Measurements from ENCODE around the gene SLC7A10. TPM values are rescaled to one million over a fixed set of nuclear protein-coding genes. Genes with fewer than 3 reads are reported as not detected.

Gene SLC7A10
- polyA plus RNA-seq, 1 donor (not counting 4 experiments of a cell fraction or from before 2014, with no cell fraction given) = not detected

DNA sequence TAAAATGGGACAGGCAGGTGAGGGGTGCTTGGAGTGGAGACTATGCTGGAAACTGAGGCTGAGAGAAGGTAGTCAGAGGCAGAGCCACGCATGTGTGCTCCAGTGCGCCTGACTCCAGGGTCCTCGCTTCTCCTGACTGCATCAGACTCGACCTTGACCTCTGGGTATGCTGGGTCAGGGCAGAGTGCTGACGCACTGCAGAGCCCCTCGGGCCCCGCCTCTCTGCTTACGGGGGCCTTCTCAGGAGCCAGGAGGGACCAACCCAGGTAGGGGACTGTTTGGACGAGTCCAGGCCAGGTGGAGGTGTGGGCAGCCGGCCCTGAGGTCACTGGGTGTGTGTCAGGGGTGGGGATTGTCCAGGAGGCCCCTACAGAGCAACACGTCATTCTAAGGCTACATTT is 22.9 kb upstream of the SLC7A10 start:
- H3K4me1 ChIP-seq (ENCODE audit: control insufficient read depth, extremely low read depth, insufficient read depth, low read length) = no peaks in the 10 kb centered on the region
- dilution Hi-C loops (cut with MboI; ENCODE audit: extremely low pct_ligation_motif_present, low sequenced_read_pairs) = no loop called here
- H3K4me2 ChIP-seq (ENCODE audit: control insufficient read depth, extremely low read depth, insufficient read depth, low read depth, low read length) = no peak overlapping the region
- no peaks in the 10 kb centered on the region for H4K20me1 ChIP-seq (ENCODE audit: control insufficient read depth, extremely low read depth, insufficient read depth, low read length)
- H3K4me3 ChIP-seq (ENCODE audit: control insufficient read depth in 2 of 3, extremely low read depth in 1 of 3, insufficient read depth in 2 of 3, low read depth in 1 of 3, low read length in 3 of 3) = no peak overlapping the region
- H3K27me3 ChIP-seq (ENCODE audit: control insufficient read depth, extremely low read depth, insufficient read depth, low read length) = no peaks in the 10 kb centered on the region
- H3K27ac ChIP-seq (ENCODE audit: control insufficient read depth, insufficient read depth, low read length) = no peak overlapping the region
- FAIRE-seq (no peak), DNase-seq (ENCODE audit: low read depth, low spot score) (no peak)
- H3K79me2 ChIP-seq (ENCODE audit: control insufficient read depth, insufficient read depth, low read length) = no peaks in the 10 kb centered on the region
- no peak overlapping the region for H2AFZ ChIP-seq (ENCODE audit: control insufficient read depth, low read length)
- TF ChIP-seq, protein P1, sequence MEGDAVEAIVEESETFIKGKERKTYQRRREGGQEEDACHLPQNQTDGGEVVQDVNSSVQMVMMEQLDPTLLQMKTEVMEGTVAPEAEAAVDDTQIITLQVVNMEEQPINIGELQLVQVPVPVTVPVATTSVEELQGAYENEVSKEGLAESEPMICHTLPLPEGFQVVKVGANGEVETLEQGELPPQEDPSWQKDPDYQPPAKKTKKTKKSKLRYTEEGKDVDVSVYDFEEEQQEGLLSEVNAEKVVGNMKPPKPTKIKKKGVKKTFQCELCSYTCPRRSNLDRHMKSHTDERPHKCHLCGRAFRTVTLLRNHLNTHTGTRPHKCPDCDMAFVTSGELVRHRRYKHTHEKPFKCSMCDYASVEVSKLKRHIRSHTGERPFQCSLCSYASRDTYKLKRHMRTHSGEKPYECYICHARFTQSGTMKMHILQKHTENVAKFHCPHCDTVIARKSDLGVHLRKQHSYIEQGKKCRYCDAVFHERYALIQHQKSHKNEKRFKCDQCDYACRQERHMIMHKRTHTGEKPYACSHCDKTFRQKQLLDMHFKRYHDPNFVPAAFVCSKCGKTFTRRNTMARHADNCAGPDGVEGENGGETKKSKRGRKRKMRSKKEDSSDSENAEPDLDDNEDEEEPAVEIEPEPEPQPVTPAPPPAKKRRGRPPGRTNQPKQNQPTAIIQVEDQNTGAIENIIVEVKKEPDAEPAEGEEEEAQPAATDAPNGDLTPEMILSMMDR (optimal IDR thresholded peaks at IDR 0.05 in 1 of 3, IDR thresholded peaks at IDR 0.05 in 1 of 3, conservative IDR thresholded peaks at IDR 0.05 in 1 of 3; ENCODE audit: extremely low read depth in 1 of 3, insufficient read depth in 2 of 3, low read length in 3 of 3) = no peak
- TF ChIP-seq EZH2 (IDR thresholded peaks at IDR 0.05; ENCODE audit: low read length) = no peak
- no peaks in the 10 kb centered on the region for H3K36me3 ChIP-seq (ENCODE audit: control insufficient read depth in 2 of 2, extremely low read depth in 1 of 2, insufficient read depth in 2 of 2, low read length in 2 of 2)
- no peaks in the 10 kb centered on the region for H3K9me1 ChIP-seq (ENCODE audit: control insufficient read depth, extremely low read depth, insufficient read depth, low read length)
- peaks cover 2% of the 10 kb centered on the region for H3K9me3 ChIP-seq (ENCODE audit: control insufficient read depth, low read depth, low read length)
- no peak overlapping the region for H3K9ac ChIP-seq (ENCODE audit: control insufficient read depth, extremely low read depth, insufficient read depth, low read length)

DNA sequence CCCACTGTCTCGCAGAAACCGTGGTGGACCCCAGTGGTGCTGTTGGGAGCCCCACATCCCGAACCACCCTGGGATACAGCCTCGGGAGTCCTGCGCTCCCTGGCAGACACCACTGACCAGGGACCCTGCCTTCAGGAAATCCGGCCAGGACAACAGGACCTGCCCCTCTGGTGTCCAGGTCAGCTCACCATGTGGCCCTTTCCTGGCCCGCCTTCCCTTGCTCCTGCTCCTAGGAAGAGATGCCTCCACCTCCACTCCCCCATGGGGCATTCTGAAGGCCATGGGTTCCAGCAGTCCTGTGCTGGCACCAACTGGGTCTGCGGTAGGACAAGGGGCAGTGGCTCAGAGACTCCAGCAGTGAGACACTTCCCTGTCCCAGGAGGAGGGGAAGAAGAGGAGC is 22.5 kb upstream of the SLC7A10 start:
- dilution Hi-C loops (cut with MboI; ENCODE audit: extremely low pct_ligation_motif_present, low sequenced_read_pairs) = no loop called here
- no peak overlapping the region for H2AFZ ChIP-seq (ENCODE audit: control insufficient read depth, low read length)
- DNase-seq (ENCODE audit: low read depth, low spot score) (no peak), FAIRE-seq (no peak)
- no peak overlapping the region for H3K4me3 ChIP-seq (ENCODE audit: control insufficient read depth in 2 of 3, extremely low read depth in 1 of 3, insufficient read depth in 2 of 3, low read depth in 1 of 3, low read length in 3 of 3)
- no peaks in the 10 kb centered on the region for H3K27me3 ChIP-seq (ENCODE audit: control insufficient read depth, extremely low read depth, insufficient read depth, low read length)
- no peak overlapping the region for H3K27ac ChIP-seq (ENCODE audit: control insufficient read depth, insufficient read depth, low read length)
- H3K36me3 ChIP-seq (ENCODE audit: control insufficient read depth in 2 of 2, extremely low read depth in 1 of 2, insufficient read depth in 2 of 2, low read length in 2 of 2) = no peaks in the 10 kb centered on the region
- H3K4me2 ChIP-seq (ENCODE audit: control insufficient read depth, extremely low read depth, insufficient read depth, low read depth, low read length) = no peak overlapping the region
- no peak for TF ChIP-seq EZH2 (IDR thresholded peaks at IDR 0.05; ENCODE audit: low read length)
- TF ChIP-seq, protein P1 (optimal IDR thresholded peaks at IDR 0.05 in 1 of 3, IDR thresholded peaks at IDR 0.05 in 1 of 3, conservative IDR thresholded peaks at IDR 0.05 in 1 of 3; ENCODE audit: extremely low read depth in 1 of 3, insufficient read depth in 2 of 3, low read length in 3 of 3) = no peak
- no peaks in the 10 kb centered on the region for H3K79me2 ChIP-seq (ENCODE audit: control insufficient read depth, insufficient read depth, low read length)
- no peaks in the 10 kb centered on the region for H3K9me1 ChIP-seq (ENCODE audit: control insufficient read depth, extremely low read depth, insufficient read depth, low read length)
- H3K4me1 ChIP-seq (ENCODE audit: control insufficient read depth, extremely low read depth, insufficient read depth, low read length) = no peaks in the 10 kb centered on the region
- H3K9me3 ChIP-seq (ENCODE audit: control insufficient read depth, low read depth, low read length) = peaks cover 2% of the 10 kb centered on the region
- no peaks in the 10 kb centered on the region for H4K20me1 ChIP-seq (ENCODE audit: control insufficient read depth, extremely low read depth, insufficient read depth, low read length)
- H3K9ac ChIP-seq (ENCODE audit: control insufficient read depth, extremely low read depth, insufficient read depth, low read length) = no peak overlapping the region

Measured in keratinocyte (primary cell).